GM12891 (cell line): ENCODE data around the gene CKMT2.

ENCODE experiments used
- POLR2A ChIP-seq: IDR thresholded peaks from 2 replicates; pipeline ENCODE4 v1.6.1; 2011; ENCODE audit warnings: low read depth, low read length, control low read depth
- POLR2AphosphoS5 ChIP-seq: IDR thresholded peaks from 2 replicates; pipeline ENCODE4 v1.6.1; 2011; ENCODE audit warnings: low read depth, low read length, control low read depth
- POU2F2 ChIP-seq: IDR thresholded peaks from 2 replicates; pipeline ENCODE4 v1.6.1; 2011; ENCODE audit warnings: low read depth, mild to moderate bottlenecking, control low read depth, low read length, moderate library complexity
- SPI1 ChIP-seq: IDR thresholded peaks from 2 replicates; pipeline ENCODE4 v1.6.1; 2011; ENCODE audit warnings: low read depth, low read length, control low read depth

- TF ChIP-seq POLR2AphosphoS5 (no peak), POLR2A (no peak), POU2F2 (no peak), SPI1 (no peak)
These were observed 37.7 kb upstream of the CKMT2 start for GRCh38 chr5:81195335-81195929.
